ENCODE results near the gene GMPPA.

Gene GMPPA

DNA sequence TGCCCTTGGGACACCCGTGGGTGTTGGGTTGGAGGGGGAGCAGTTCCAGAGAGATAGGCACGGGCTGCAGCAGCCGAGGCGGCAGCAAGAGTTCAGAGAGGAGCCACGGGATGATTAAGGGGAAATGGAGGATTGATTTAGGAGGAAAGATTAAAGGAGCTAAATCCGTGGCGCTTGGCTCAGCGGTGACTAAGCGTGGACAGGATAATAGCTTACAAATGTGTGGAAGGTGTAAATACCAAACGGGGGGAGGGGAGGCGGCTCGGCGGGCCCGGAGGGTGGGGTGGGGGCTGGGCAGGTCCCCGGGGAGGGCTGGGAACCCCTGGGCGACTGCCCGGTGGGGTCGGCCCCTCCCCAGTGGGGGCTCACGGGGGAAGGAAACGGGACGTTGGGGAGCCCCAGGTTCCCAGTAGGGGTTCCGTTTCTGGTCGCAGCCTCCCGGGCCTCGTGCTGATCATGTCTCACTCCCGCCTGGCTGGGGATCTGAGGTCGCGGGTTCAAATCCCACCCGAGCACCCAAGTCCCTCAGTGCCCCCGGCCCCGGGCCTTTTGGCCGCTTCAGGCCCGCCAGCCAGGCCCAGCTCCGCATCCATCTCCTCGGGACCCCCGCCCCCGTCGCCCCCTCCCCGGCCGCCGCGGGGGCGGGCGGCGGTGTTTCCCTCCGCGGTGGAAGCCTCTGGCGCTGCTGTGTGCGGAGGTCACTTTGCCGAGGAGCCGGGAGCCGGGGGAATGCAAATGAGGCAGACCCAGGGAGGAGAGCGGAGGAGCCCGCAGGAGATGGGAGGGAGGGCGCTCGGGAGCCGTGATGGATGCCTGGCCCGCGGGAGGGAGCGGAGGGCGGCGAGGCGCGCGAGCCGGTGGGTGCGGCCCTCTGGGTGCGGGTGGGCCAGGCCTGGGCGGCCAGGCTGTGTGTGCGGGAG is 23.7 kb downstream of the GMPPA start:
- peak; percentile 59 for DNase-seq

DNA sequence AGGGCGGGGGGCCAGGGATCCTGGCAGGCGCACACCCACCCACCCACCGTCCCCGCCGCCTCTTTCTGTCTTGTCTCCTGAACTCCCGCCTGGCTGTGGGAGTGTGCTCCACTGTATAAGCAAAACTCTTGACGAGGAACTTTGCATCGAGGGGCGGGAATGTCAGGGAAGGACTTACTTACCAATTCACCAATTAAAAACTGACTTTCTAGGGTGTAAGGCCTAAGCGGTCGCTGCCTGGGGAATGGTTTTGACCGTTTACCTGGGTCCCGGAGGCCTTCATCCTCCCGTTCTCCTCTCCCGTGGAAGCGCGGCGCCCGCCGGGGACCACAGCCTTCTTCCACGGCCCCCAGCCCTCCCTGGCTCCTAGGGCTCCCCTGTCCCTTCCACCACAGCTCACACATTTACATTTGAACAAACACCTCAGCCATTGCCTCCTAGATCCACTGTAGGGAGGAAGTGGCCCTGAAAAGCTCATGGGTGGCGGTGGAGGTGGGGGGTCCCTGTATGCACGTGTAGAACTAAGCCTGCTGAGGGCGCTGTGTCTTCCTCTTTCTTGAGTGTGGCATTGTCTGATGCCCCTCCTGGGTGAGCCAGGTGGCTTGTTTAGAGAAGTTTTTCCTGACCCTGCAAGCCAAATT is 24.5 kb downstream of the GMPPA start:
- no peak for DNase-seq

DNA sequence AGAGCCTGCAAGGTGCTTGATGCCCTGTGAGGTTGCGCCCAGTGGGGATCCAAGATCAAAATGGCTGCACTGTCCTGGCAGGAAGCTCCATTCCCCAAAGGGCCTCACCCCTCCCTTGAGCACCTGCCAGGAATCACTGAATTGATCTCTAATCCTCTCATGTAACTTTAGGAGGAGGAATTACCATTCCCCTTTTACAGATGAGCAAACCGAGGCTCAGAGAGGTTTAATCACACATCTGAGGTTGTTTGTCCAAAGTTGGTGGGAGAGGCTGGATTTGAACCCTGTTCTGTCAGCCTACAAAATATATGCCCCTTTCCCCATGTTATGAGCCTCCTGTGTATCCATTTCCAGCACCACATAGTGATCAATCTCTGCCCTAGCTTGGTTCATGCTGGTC is 26.1 kb downstream of the GMPPA start:
- DNase-seq = no peak

DNA sequence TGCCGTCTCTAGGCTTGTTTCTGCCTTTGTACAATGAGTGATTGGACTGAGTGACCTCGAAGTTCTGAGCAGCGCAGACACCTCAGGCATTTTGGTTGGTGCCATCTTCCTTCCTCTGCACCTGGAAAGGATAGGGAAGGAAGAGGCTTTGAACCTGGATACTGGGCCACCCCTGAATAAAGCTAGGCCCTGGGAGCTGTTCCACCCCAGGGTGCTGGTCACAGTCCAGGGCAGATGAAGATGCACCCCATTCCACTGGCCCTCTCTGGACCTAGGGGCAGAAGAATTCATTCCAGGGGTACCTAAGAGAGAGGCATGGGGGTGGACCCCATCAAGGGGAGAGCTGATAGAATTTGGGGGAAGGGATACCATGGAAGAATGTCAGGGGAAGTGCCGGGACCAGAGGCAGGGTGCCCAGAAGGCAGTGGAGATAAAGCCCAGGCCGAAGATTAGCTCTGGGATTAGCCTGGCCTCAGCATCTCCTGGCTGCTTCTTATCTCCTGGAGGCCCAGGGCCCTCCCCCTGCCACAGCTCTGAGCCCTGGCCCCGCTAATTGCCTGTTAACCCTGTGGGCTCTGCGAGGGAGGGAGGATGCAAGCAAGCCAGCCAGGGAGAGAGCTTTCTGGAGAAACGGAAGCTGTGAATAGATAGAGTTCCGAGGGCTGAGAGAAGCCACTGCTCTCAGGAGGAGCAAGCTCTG is 27.0 kb downstream of the GMPPA start:
- peak; percentile 46 for DNase-seq

DNA sequence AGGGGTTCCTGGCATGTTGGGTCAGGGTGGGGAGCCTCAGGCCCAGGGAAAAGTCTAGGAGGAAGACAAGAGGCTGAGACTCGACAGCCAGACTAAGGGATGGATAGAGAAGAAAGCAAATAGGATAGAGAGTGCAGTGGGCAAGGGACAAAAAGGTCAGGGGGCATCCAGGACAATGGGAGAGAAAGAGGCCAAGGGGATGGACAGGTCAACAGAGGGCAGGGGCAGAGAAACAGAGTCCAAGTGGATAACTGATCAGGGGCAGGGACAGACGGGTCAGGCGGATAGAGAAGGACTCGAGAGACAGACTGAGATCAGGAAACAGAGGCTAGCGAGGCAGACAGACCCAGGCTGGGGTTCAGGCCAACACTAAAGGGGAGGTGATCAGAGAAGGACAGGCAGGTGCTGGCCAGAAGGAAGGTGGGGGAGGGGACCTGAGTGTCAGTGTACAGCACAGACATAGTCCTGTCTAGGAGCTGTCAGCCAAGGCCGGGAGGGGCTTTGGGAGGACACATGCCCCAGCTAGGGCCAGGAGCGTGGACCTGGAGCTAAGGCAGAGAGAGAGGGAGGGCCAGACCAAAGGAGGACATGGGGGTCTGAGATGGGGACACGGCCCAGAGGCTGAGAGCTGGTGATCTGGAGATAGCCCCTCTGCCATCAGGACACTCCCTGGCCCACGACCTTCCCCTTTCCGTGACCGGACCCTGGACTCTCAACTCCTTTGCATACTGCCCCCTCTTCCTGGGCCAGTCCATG is 27.8 kb downstream of the GMPPA start:
- no peak for DNase-seq

DNA sequence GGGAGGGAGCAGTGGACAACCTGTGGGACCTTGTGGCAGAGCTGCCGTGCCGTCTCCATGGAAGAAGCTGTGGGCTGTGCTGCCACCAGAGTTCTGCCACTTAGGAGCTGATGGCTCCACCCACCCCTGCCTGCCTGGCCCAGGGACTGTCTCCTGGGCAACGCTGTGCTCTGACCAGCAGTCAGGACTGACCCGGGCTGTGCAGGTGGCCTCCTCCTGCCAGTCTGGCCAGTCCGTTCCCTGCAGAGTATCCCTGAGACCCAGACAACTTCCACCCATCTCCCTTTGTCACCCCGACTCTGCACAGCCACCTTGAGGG is 28.3 kb downstream of the GMPPA start:
- no peak for DNase-seq

DNA sequence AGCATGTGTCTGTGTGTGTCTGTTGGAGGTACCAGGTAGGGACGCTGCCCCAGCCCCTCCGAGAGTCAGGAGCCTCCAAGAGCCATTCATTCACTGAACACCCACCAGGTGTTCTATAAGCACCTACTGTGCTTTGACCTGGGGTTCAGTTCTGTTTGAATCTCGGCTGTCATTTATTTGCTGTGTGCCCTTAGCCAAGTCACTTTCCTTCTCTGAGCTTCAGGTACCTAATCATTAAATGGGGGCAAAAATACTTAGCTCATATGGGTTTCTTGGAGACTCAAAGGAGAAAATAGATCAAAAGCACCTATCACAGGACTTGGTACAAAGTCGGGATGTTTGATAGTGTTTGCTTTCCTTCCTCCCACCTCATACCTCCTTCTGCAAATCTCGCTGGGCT is 28.8 kb downstream of the GMPPA start:
- no peak for DNase-seq

DNA sequence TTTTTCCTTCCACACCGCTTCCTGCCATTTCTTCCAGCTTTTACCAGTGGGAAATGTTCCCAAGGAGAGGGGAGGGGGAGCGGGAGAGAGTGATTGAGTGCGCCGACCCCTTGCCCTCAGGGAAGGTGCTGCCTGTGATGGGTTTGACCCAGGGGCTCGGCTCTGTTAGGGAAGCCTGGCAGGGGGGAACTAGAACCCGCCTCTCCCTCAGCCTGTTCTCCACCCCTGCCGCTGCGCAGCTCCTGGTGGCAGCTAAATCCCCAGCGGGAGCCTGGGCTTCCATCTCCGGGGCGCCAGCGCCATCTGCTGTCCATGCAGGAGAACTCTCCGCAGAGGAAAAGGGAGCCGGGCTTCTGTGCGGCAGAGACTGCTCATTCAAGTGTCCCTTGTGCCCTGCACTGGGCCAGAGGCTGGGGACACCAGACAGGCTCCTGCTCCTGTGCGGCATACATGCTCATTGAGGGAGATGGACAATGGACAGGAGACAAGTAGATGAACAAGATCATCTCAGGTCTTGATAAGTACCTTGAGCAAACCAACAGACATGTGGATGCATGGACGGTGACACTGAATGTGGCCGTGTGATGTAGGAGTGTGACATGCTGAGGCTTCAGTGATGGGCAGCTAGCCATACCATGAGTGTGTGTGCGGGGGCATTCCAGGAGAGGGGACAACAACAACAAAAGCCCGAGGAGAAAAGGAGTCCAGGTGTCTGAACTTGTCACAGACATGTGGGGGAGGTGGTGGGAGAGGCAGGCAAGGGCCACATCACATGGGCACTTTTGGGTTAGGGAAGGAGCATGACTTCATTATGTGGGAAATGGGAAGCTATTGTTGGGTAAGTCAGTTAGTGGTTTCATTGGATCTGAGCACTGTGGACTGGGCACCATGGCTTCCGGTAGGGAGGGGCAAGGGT is 31.6 kb downstream of the GMPPA start:
- peak; percentile 91 for DNase-seq

DNA sequence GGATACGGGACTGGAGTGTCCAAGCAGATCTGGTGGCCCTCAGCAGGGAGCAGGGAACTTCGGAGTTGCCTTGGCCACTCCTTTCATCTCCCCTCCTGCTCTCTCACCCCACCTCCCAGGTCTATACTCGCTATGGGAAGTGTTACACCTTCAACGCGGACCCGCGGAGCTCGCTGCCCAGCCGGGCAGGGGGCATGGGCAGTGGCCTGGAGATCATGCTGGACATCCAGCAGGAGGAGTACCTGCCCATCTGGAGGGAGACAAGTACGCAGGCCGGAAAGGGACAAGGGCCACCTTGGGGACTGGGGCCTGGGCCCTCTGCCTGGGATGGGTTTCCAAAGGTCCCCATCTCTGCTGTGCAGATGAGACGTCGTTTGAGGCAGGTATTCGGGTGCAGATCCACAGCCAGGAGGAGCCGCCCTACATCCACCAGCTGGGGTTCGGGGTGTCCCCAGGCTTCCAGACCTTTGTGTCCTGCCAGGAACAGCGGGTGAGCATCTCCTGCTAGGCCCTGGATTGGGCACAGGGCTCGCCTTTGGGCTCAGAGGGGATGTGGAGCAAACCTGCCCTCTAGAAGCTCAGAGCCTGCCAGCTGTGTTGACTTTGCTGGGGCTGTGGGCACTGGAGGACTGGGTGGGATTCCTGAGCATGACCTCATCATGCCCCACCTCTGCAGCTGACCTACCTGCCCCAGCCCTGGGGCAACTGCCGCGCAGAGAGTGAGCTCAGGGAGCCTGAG is 33.1 kb downstream of the GMPPA start:
- no peak for DNase-seq

DNA sequence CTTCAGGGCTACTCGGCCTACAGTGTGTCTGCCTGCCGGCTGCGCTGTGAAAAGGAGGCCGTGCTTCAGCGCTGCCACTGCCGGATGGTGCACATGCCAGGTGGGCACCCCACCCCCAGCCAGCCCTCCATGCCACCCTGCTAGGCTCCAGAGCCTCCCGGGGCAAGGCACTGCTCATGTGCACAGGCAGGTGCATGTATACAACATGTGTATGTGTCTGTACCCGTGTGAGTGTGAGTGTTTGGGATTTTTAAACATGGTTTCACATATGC is 33.6 kb downstream of the GMPPA start:
- no peak for DNase-seq

DNA sequence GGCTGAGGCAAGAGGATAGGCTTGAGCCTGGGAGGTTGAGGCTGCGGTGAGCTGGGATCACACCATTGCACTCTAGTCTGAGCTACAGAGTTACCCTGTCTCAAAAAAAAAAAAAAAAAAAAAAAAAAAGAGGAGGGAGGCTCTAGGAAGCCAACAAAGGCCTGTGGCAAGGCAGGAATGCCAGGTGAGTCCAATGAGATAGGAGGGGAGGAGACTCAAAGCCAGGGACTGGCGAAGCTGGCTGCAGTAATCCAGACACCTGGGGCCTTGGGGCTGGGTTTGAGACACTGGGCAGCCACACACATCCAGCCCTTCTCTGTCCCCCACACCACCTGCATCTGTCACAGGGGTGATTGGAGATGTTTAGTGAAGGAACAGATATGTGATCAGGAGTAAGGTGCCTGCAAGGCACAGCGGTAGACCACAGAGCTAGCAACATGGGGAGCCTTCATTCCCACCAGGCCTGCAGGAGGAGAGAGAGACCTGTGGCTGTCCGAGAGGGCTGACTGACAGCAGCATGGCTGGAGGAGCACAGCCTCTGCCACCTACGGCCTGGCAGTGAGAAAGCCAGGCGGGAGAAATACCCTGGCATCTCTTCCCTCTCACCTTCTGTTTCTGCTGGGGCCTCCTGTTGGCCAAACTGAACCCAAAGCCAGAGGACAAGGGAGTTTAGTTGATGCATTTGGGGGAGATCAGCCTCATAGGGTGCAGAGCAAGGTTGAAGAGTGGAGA is 35.4 kb downstream of the GMPPA start:
- no peak for DNase-seq

DNA sequence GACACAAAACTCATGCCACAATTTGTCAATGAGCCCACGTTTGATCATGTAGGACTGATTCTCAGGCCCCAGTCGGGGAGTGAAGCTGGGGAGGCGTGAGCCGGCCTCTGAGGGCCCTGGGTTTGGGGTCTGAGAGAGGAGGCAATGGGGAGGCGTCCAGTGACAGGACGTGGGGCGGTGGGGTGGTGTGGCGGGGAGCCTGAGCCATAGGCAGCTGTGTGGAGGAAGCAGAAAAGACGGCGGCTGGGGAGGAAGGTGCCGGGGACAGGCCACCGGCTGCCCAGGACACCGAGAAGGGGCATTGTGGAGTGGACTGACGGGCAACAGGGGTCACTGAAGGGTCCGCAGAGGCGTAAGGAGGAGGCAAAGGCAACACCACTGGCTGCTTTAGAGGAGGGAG is 37.7 kb downstream of the GMPPA start:
- DNase-seq = no peak

DNA sequence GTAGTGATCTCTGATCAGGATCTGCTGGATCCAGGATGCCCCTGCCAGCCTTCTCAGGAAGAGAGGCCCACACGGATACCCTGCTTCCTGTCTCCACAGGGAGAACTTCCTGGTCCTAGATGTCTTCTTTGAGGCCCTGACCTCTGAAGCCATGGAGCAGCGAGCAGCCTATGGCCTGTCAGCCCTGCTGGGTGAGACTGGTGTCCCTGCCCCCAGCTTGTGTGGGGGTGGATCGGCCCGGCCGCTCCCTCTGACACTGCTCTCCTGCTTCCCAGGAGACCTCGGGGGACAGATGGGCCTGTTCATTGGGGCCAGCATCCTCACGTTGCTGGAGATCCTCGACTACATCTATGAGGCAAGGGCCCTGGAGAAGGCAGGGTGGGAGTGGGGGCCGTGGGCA is 38.3 kb downstream of the GMPPA start:
- DNase-seq = no peak

DNA sequence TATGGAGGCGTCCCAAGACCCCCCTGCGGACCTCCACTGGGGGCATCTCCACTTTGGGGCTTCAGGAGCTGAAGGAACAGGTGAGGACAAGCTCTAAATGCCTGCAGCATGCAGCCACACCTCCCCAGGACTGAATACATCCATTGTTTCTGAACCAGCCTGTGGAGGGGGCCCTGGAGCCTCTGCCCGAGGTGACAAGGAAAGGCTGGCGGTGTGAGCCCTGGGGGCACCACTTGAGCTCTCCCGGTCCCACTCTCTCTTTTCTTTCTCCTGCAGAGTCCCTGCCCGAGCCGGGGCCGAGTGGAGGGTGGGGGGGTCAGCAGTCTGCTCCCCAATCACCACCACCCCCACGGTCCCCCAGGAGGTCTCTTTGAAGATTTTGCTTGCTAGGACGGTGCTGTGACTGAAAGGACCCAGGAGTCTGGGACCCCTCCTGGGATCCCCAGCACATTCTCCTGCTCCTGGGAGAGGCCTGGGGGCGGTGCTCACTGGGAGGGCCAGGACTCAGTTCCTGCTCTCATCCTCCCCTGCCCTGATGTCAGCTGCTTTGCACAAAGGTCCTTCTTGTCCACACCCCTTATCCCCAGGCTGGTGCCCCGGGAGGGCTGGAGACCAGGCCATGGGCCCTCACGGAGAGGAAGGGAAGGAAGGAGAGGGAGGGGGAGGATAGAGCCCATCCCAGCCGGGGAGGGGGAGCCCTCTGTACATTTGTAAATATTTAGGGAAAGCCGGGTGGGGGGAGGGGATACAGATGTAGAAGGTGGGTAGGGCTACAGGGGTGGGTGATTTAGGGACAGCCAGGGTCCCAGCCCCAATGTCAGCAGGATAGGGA is 39.2 kb downstream of the GMPPA start:
- DNase-seq = no peak

DNA sequence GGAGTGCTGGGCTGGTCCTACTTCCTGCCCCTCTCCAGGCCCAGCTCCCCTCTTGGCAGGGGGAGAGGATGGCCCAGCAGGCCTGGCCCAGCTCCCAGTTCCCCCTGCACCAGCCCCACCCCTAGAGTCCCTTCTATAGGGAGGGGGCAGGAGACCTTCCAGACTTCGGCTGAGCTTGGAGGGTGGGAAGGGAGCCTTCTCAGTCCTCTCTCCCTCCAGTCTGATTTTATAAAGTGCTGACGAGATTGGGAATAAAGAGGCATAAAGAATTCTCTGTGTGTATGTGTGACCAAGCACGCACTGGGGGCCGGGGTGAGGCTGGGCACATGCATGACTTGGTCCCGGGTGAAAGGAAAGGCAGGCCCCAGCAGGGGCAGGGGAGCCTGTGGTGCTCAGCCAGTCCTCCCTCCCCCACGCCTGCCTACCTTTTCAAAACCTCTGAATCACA is 39.8 kb downstream of the GMPPA start:
- DNase-seq = no peak

DNA sequence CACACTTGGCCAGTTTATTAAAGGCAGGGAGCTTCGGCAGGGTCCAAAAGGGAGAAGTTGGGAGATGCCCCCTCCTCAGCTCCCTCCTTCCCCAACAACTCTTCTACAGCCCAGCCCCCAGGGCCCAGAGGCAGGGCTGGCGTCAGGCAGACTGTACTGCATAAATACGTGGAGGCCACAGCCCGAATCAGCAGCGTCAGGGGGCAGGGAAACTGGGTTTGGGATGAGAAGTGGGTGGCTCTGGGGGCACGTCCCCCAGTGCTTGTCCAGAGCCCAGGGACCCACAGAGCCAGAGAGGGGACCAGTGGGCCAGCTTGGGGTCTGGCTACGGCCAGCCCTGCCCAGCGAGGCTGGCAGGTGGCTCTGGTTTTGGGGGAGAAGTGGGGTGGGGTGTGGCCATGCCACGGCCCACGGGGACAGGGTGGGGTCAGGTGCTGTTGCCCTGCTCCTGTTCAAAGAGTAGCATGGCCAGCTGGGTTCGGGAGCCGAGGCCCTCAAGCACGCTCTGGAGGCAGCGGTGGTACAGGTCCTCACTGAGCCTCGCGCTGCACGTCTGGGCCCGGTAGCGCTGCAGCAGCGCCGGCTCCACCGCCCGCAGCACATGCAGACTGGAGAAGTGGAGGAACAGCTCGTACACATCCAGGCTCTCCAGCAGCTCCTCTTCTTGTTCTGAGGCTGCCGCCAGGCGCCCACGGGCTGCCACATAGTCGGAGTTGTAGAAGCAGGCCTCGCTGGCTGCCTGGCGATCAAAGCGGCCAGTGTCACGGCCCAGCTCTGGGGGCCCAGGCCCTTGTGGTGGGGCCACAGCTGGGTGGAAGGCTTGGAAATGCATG is 40.5 kb downstream of the GMPPA start:
- DNase-seq = no peak

DNA sequence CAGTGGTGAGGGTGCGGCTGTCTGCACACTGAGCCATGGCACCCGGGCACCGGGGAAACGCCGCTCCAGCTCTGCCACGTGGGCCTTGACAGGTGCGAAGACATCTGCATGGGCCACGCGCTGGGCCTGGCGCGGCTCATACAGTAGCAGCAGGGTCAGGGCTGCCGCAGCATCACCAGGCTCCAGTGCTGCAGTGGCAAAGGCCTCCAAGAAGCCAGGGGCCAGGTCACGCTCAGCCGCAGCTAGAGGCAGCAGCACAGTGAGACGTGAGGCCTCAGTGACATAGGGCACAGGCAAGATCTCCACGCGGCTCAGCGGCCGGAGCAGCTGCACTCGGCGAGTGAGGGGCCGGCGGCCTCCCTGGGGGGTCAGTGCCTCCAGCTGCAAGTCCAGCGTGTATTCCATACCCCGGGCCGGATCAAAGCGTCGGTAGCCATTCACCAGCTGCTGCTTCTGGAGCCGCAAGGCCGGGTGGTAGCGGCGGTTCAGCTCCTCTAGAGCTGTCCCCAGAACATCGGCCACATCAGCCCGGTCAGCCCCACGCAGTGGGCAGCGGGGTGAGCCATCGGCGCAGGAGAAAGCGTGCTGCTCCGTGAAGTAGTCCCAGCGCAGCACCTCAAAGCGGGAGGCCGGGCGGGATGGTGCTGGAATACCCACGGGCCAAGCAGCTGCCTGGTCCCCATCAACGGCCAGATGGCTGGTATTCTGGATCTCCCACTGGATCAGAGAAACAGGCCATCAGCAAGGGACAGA is 41.4 kb downstream of the GMPPA start:
- no peak for DNase-seq

Measured in NCI-H2227 treated with DMSO at 0.1 percent for 48 hours (cell line).